Activated CD4-positive, alpha-beta memory T cell treated with anti-CD3 and anti-CD28 coated beads for 36 hours (primary cell): Measurements from ENCODE around the gene MX2. TPM values are rescaled to one million over a fixed set of nuclear protein-coding genes. Genes with fewer than 3 reads are reported as not detected.
A peak's percentile ranks its signal among the peaks of the same experiment; 100 is the strongest.
"Not testable (repeated sequence)": the region's sequence is repeated elsewhere in the genome, so short reads cannot be mapped to it uniquely, and the experiment has no call there.

Source experiments
- CTCF ChIA-PET: fragments of 350-600 bp; sonication (Branson Sonifier 250); formaldehyde crosslinking; loops from one replicate; lab custom pipeline; 2021; ENCODE audit warnings: antibody characterized with exemption, inconsistent platforms; lab: Charles Lee
- POLR2A ChIA-PET: fragments of 350-600 bp; sonication (Branson Sonifier 250); formaldehyde crosslinking; loops from one replicate; lab custom pipeline; 2021; ENCODE audit warnings: antibody characterized with exemption; lab: Charles Lee
- DNase-seq: peaks from one replicate; pipeline ENCODE4 v3.0.0-alpha.2; 2020
- H3K27ac Mint-ChIP-seq: one replicate; pipeline ENCODE4 v1.8.0; 2021; ENCODE audit warnings: mixed read lengths
- H3K27me3 Mint-ChIP-seq: one replicate; pipeline ENCODE4 v1.8.0; 2021; ENCODE audit warnings: mixed read lengths
- H3K36me3 Mint-ChIP-seq: one replicate; pipeline ENCODE4 v1.8.0; 2021; ENCODE audit warnings: mixed read lengths
- H3K4me1 Mint-ChIP-seq: one replicate; pipeline ENCODE4 v1.8.0; 2021; ENCODE audit warnings: low read depth, mixed read lengths
- H3K4me3 Mint-ChIP-seq: one replicate; pipeline ENCODE4 v1.8.0; 2021; ENCODE audit warnings: mild to moderate bottlenecking, mixed read lengths
- H3K9me3 Mint-ChIP-seq: one replicate; pipeline ENCODE4 v1.8.0; 2021; ENCODE audit warnings: mixed read lengths
- intact Hi-C: fragments of 100-400 bp; cut with micrococcal nuclease; formaldehyde crosslinking; loops from one replicate; pipeline ENCODE4 v1.15.1; 2023
- total RNA-seq, 2 experiments: library from RNA; stranded (reverse); gene quantifications; one replicate each; pipeline ENCODE4 v1.2.3, GENCODE V29; 2021

The MX2 gene
- total RNA-seq, 2 experiments from 2014 or later = 25.3 to 26.9 TPM

- ChIA-PET POLR2A (interaction anchor here (1.0 kb wide), 1 partner anchor 9 kb away, joined by 3 read pairs; no protein-coding TSS in a partner anchor), CTCF (interaction anchor here (0.5 to 0.6 kb wide), 2 partner anchors 21 to 66 kb away, joined by 3 to 4 read pairs; no protein-coding TSS in a partner anchor)
- Mint-ChIP-seq H3K27me3 (no peaks in the 10 kb centered on the region), H3K27ac (no peak overlapping the region), H3K4me3 (no peak overlapping the region), H3K36me3 (peaks cover 34% of the 10 kb centered on the region), H3K4me1 (no peaks in the 10 kb centered on the region), H3K9me3 (peaks cover 39% of the 10 kb centered on the region)
- DNase-seq = peak; percentile 36
- intact Hi-C loops = no loop called here
These were observed 49.7 kb downstream of the MX2 start for GRCh38 chr21:41411449-41412089.

- H3K36me3 Mint-ChIP-seq, POLR2A ChIA-PET, H3K4me3 Mint-ChIP-seq, H3K27ac Mint-ChIP-seq, DNase-seq, CTCF ChIA-PET, intact Hi-C loops, H3K27me3 Mint-ChIP-seq: not testable (repeated sequence)
- H3K9me3 Mint-ChIP-seq = peaks cover 26% of the 10 kb centered on the region
- peaks cover 11% of the 10 kb centered on the region for H3K4me1 Mint-ChIP-seq
These were observed 55.7 kb downstream of the MX2 start for GRCh38 chr21:41417505-41417904.

GRCh38 chr21:41418393-41418792, 56.6 kb downstream of the MX2 start:
- Mint-ChIP-seq H3K9me3 (peaks cover 18% of the 10 kb centered on the region), H3K27ac (peak overlapping the region; percentile 30), H3K4me1 (peaks cover 14% of the 10 kb centered on the region), H3K27me3 (no peaks in the 10 kb centered on the region), H3K36me3 (no peaks in the 10 kb centered on the region), H3K4me3 (no peak overlapping the region)
- intact Hi-C loops = no loop called here
- POLR2A ChIA-PET = interaction anchor here (1.1 kb wide), 1 partner anchor 9 kb away, joined by 3 read pairs; no protein-coding TSS in a partner anchor
- no peak for DNase-seq
- CTCF ChIA-PET = no interaction called here

GRCh38 chr21:41418956-41419680, 57.3 kb downstream of the MX2 start:
- ChIA-PET CTCF (interaction anchor here (1.0 kb wide), 1 partner anchor 50 kb away, joined by 3 read pairs; no protein-coding TSS in a partner anchor), POLR2A (interaction anchor here (1.1 kb wide), 1 partner anchor 8 kb away, joined by 3 read pairs; no protein-coding TSS in a partner anchor)
- H3K27ac Mint-ChIP-seq = no peak overlapping the region
- no peak overlapping the region for H3K4me3 Mint-ChIP-seq
- H3K9me3 Mint-ChIP-seq = peaks cover 11% of the 10 kb centered on the region
- H3K36me3 Mint-ChIP-seq = no peaks in the 10 kb centered on the region
- H3K4me1 Mint-ChIP-seq = peaks cover 14% of the 10 kb centered on the region
- no peak for DNase-seq
- intact Hi-C loops = no loop called here
- H3K27me3 Mint-ChIP-seq = no peaks in the 10 kb centered on the region

GRCh38 chr21:41419921-41420862, 58.4 kb downstream of the MX2 start:
- CTCF ChIA-PET = interaction anchor here (1.0 kb wide), 1 partner anchor 51 kb away, joined by 3 read pairs; no protein-coding TSS in a partner anchor
- Mint-ChIP-seq H3K9me3 (peaks cover 7% of the 10 kb centered on the region), H3K4me3 (peak overlapping the region; percentile 75), H3K27ac (peak overlapping the region; percentile 68), H3K27me3 (no peaks in the 10 kb centered on the region), H3K4me1 (peaks cover 17% of the 10 kb centered on the region), H3K36me3 (no peaks in the 10 kb centered on the region)
- intact Hi-C loops = no loop called here
- peak; percentile 66 for DNase-seq
- POLR2A ChIA-PET = no interaction called here

GRCh38 chr21:41420998-41421397, 59.2 kb downstream of the MX2 start:
- DNase-seq, intact Hi-C loops, POLR2A ChIA-PET, H3K27me3 Mint-ChIP-seq, H3K9me3 Mint-ChIP-seq, CTCF ChIA-PET, H3K36me3 Mint-ChIP-seq: not testable (repeated sequence)
- Mint-ChIP-seq H3K4me3 (peak overlapping the region; percentile 75), H3K27ac (peak overlapping the region; percentile 18), H3K4me1 (peaks cover 23% of the 10 kb centered on the region)

DNA sequence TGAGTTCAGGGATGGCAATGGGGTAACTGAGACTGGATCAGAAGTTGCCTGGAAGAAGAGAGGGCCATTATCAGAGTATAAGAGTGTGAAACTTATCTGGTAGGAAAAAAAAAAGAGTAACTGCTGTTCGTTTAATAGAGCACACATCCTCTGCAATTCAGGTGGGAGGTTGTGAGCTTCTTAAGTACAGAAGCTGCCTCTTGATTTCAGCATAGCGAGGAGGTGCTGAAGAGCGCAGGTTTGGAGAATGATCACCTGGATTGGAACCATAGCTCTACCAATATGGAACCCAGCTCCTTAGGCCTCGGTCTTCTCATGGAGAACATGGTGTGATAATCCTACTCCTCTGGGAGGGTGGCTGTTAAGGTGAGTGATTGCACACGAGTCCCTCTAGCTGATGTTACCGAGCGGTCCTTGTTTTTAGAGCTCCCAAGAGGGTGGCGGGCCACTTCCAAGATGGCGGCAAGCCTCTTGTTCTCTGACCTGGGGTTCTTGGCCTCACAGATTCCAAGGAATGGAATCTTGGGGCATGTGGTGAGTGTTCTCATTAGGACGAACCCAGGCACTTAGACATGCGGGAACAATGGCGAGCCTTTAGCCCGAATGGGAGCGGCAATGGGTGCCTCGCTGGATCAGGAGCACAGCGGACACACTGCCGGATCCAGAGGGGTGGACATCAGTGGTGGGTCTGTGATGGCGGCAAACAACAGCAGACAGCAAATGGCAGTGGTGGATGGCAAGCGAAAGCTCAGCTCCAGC, 60.9 kb downstream of the MX2 start:
- Mint-ChIP-seq H3K27me3 (no peaks in the 10 kb centered on the region), H3K9me3 (peaks cover 2% of the 10 kb centered on the region), H3K36me3 (peaks cover 6% of the 10 kb centered on the region), H3K4me1 (peaks cover 34% of the 10 kb centered on the region), H3K4me3 (no peak overlapping the region), H3K27ac (no peak overlapping the region)
- ChIA-PET CTCF (interaction anchor here (0.9 to 1.1 kb wide), 2 partner anchors 10 to 140 kb away, joined by 3 to 5 read pairs; no protein-coding TSS in a partner anchor), POLR2A (no interaction called here)
- intact Hi-C loops = no loop called here
- DNase-seq = no peak

- H3K9me3 Mint-ChIP-seq, H3K4me3 Mint-ChIP-seq, intact Hi-C loops, H3K27ac Mint-ChIP-seq, H3K27me3 Mint-ChIP-seq, DNase-seq, POLR2A ChIA-PET: not testable (repeated sequence)
- peaks cover 38% of the 10 kb centered on the region for H3K4me1 Mint-ChIP-seq
- H3K36me3 Mint-ChIP-seq = peaks cover 11% of the 10 kb centered on the region
- CTCF ChIA-PET = interaction anchor here (0.9 kb wide), 1 partner anchor 140 kb away, joined by 5 read pairs; no protein-coding TSS in a partner anchor
These were observed 61.4 kb downstream of the MX2 start for GRCh38 chr21:41423305-41423636.

DNA sequence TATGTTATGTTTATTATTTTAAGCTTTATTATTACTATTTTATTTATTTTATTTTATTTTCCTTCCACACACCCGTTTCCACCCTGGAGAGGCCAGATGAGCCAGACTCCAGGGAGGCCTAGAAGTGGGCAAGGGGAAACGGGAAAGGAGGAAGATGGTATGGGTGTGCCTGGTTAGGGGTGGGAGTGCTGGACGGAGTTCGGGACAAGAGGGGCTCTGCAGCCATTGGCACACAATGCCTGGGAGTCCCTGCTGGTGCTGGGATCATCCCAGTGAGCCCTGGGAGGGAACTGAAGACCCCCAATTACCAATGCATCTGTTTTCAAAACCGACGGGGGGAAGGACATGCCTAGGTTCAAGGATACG, 63.7 kb downstream of the MX2 start:
- POLR2A ChIA-PET = interaction anchor here (1.1 kb wide), 1 partner anchor 56 kb away, joined by 3 read pairs; no protein-coding TSS in a partner anchor
- intact Hi-C loops = no loop called here
- peak overlapping the region; percentile 92 for H3K4me3 Mint-ChIP-seq
- DNase-seq = no peak
- H3K9me3 Mint-ChIP-seq = no peaks in the 10 kb centered on the region
- no peaks in the 10 kb centered on the region for H3K27me3 Mint-ChIP-seq
- H3K36me3 Mint-ChIP-seq = peaks cover 17% of the 10 kb centered on the region
- peaks cover 32% of the 10 kb centered on the region for H3K4me1 Mint-ChIP-seq
- CTCF ChIA-PET = no interaction called here
- peak overlapping the region; percentile 87 for H3K27ac Mint-ChIP-seq

- no peaks in the 10 kb centered on the region for H3K27me3 Mint-ChIP-seq
- ChIA-PET CTCF (no interaction called here), POLR2A (interaction anchor here (1.1 to 1.2 kb wide), 2 partner anchors 8 to 57 kb away, joined by 3 read pairs; no protein-coding TSS in a partner anchor)
- DNase-seq = peak; percentile 93
- intact Hi-C loops = loop anchor here (1.0 kb wide), 1 partner anchor 64 kb away; the partner anchor contains the start of gene MX2
- H3K4me3 Mint-ChIP-seq = peak within 1 kb of the TSS; percentile 92
- H3K9me3 Mint-ChIP-seq = no peaks in the 10 kb centered on the region
- peaks cover 27% of the 10 kb centered on the region for H3K4me1 Mint-ChIP-seq
- peaks cover 21% of the 10 kb centered on the region for H3K36me3 Mint-ChIP-seq
- H3K27ac Mint-ChIP-seq = peak within 1 kb of the TSS; percentile 87
These were observed 64.3 kb downstream of the MX2 start, which contains the start of gene MX1 for GRCh38 chr21:41425954-41426675. TSS of gene MX1 (plus strand) at chr21:41426239. CDS start at chr21:41432071, 5,832 bp downstream.
